K562 (cell line): ENCODE results near the gene EIF3J. TPM values are rescaled to one million over a fixed set of nuclear protein-coding genes. Genes with fewer than 3 reads are reported as not detected.

Experiments used
- ATAC-seq: fragments of 200-7000 bp; cut with Tn5 transposase; 3 replicates; pipeline ENCODE4 v1.9.1; 2020; ENCODE audit warnings: moderate library complexity
- BruUV-seq: library from RNA; stranded (reverse); fragments of 400-500 nt; replicated peaks from 2 replicates; lab custom pipeline; 2021; lab: Mats Ljungman, UMichigan
- CTCF ChIA-PET: fragments of 300-600 bp; formaldehyde crosslinking; extraction: SDS; loops from one replicate; lab custom pipeline; 2021; ENCODE audit warnings: low intra/inter-chr PET ratio; lab: Yijun Ruan, JAX
- POLR2A ChIA-PET: fragments of 300-600, 350-650 bp; sonication (Branson Sonifier 250); formaldehyde crosslinking; extraction: SDS; loops from one replicate; lab custom pipeline; 2021; ENCODE audit warnings: antibody characterized with exemption, inconsistent platforms; lab: Yijun Ruan, JAX
- DNase-seq, 4 experiments: peaks; one replicate each; pipeline versions ENCODE4 v3.0.0 to v3.0.0-alpha.2; 2011 to 2018; ENCODE audit warnings: low spot score in 3 of 4, mixed read lengths in 3 of 4; ENCODE audit errors: extremely low read depth in 1 of 4
- FAIRE-seq: peaks from 2 replicates; lab custom pipeline; 2011; peaks lifted over from hg19 to GRCh38; lab: Jason Lieb, UNC
- H2AFZ ChIP-seq: 2 replicates; pipeline ENCODE4 v1.6.0; 2011; ENCODE audit warnings: low read depth, low read length, control low read depth, inconsistent platforms
- H3K27ac ChIP-seq: fragments of 200-600 bp; 3 replicates; pipeline ENCODE4 v1.8.0; 2011; ENCODE audit warnings: low read depth, mild to moderate bottlenecking, control low read depth, inconsistent platforms, low read length, moderate library complexity, mixed read lengths; ENCODE audit errors: extremely low read depth
- H3K27me3 ChIP-seq, 2 experiments: fragments of 300-600 bp in 1 of 2; 2 replicates in 1 of 2; 3 replicates in 1 of 2; pipeline versions ENCODE4 v1.6.0 to v1.8.0; 2011; ENCODE audit warnings: inconsistent platforms in 2 of 2, low read length in 2 of 2, mild to moderate bottlenecking in 1 of 2, mixed read lengths in 1 of 2, moderate library complexity in 1 of 2; ENCODE audit not compliant: control insufficient read depth in 2 of 2, insufficient read depth in 2 of 2
- H3K36me3 ChIP-seq: fragments of 300-600 bp; 3 replicates; pipeline ENCODE4 v1.8.0; 2011; ENCODE audit warnings: mild to moderate bottlenecking, low read length, inconsistent platforms; ENCODE audit not compliant: control insufficient read depth, insufficient read depth
- H3K4me1 ChIP-seq, 2 experiments: fragments of 200-600 bp in 1 of 2; replicated peaks in 1 of 2; 2 replicates in 1 of 2; 3 replicates in 1 of 2; pipeline versions ENCODE4 v1.5.1 to v1.8.0; 2011; ENCODE audit warnings: inconsistent platforms in 2 of 2, low read length in 2 of 2, mild to moderate bottlenecking in 1 of 2, mixed read lengths in 1 of 2, moderate library complexity in 1 of 2; ENCODE audit not compliant: control insufficient read depth in 2 of 2, insufficient read depth in 2 of 2
- H3K4me2 ChIP-seq: 2 replicates; pipeline ENCODE4 v1.6.1; 2011; ENCODE audit warnings: low read length, control low read depth, inconsistent platforms, mixed read lengths; ENCODE audit not compliant: insufficient read depth
- H3K4me3 ChIP-seq: fragments of 200-600 bp; sonication (generic), shearing (Covaris generic); 2 replicates; pipeline ENCODE4 v1.5.1; 2016; ENCODE audit warnings: control low read depth, inconsistent platforms
- H3K79me2 ChIP-seq: fragments of 200-600 bp; 3 replicates; pipeline ENCODE4 v1.8.0; 2011; ENCODE audit warnings: low read length, inconsistent platforms; ENCODE audit not compliant: control insufficient read depth, insufficient read depth
- H3K9ac ChIP-seq, 2 experiments: 2 replicates each; pipeline versions ENCODE4 v1.6.0 to v1.6.1; 2011; ENCODE audit warnings: low read depth in 2 of 2, low read length in 2 of 2, control low read depth in 1 of 2, inconsistent platforms in 1 of 2, mild to moderate bottlenecking in 1 of 2, mixed read lengths in 1 of 2; ENCODE audit not compliant: insufficient read depth in 1 of 2
- H3K9me1 ChIP-seq: one replicate; pipeline ENCODE4 v1.6.0; 2011; ENCODE audit warnings: inconsistent platforms, mild to moderate bottlenecking, low read length, moderate library complexity; ENCODE audit not compliant: control insufficient read depth, insufficient read depth
- H3K9me3 ChIP-seq: replicated peaks from 2 replicates; pipeline ENCODE4 v1.5.1; 2011; ENCODE audit warnings: low read depth, low read length, inconsistent platforms; ENCODE audit not compliant: control insufficient read depth, insufficient read depth
- H4K20me1 ChIP-seq: replicated peaks from 2 replicates; pipeline ENCODE4 v1.6.1; 2011; ENCODE audit warnings: low read length, inconsistent platforms, mixed read lengths; ENCODE audit not compliant: control insufficient read depth, insufficient read depth
- CREBBP ChIP-seq: IDR thresholded peaks from one replicate; pipeline ENCODE4 v1.6.1; 2012; ENCODE audit warnings: low read depth, mild to moderate bottlenecking, control low read depth, inconsistent platforms, low read length
- HMGXB4 ChIP-seq: sonication (generic); formaldehyde crosslinking; IDR thresholded peaks from 2 replicates; pipeline ENCODE4 v1.8.1; 2023; ENCODE audit warnings: mild to moderate bottlenecking, missing genetic modification reagents
- KLF16 ChIP-seq: IDR thresholded peaks from 2 replicates; pipeline ENCODE4 v1.6.1; 2016; ENCODE audit warnings: antibody characterized with exemption
- POLR2G ChIP-seq: fragments of 200-400 bp; formaldehyde crosslinking; IDR thresholded peaks from 2 replicates; pipeline ENCODE4 v1.6.1; 2017; ENCODE audit warnings: low read depth, mild to moderate bottlenecking, antibody characterized with exemption, low read length, moderate library complexity
- ZNF253 ChIP-seq: fragments of 250-450 bp; sonication (Bioruptor Pico); conservative IDR thresholded peaks from 2 replicates; pipeline ENCODE4 v1.6.1; 2021; ENCODE audit warnings: mild to moderate bottlenecking
- WGBS: fragments of 100-300 bp; shearing (Covaris generic); methylation state at CpG from one replicate; pipeline ENCODE4 v1.1.6; 2016; ENCODE audit warnings: low coverage, mixed read lengths; ENCODE audit not compliant: insufficient coverage; ENCODE audit errors: missing lambda C conversion rate; 5-methylcytosine and 5-hydroxymethylcytosine counted together
- in situ Hi-C: fragments of 300-500 bp; cut with MboI; formaldehyde crosslinking; loops from 4 replicates; pipeline ENCODE4 v1.15.0; 2018; ENCODE audit warnings: inconsistent platforms, mixed read lengths
- intact Hi-C: fragments of 100-400 bp; cut with micrococcal nuclease; formaldehyde crosslinking; loops from 2 replicates; pipeline ENCODE4 v1.14.2; 2022
- polyA plus RNA-seq, 8 experiments: library from polyadenylated mRNA; depleted of rRNA in 4 of 8; stranded (reverse) in 5 of 8; unstranded in 3 of 8; fragments of >200 nt; fragmentation: Nextera tagmentation in 2 of 8; fragmentation: Illumina TruSeq in 1 of 8; extraction: Ambion mirVana in 2 of 8; extraction: Trizol in 1 of 8; gene quantifications; 2 replicates each; pipeline versions ENCODE4 v1.2.1 to v1.2.3, GENCODE V29; 2011 to 2014; ENCODE audit warnings: inconsistent platforms in 1 of 8, missing spikeins in 1 of 8
- total RNA-seq, 7 experiments: library from RNA; depleted of rRNA in 6 of 7; stranded (reverse); fragments of >200 nt in 6 of 7; fragmentation: Illumina TruSeq in 2 of 7; extraction: Trizol in 2 of 7; gene quantifications; 2 replicates each; pipeline versions ENCODE4 v1.2.1 to v1.2.3, GENCODE V29; 2011 to 2021; ENCODE audit warnings: low replicate concordance in 1 of 7

EIF3J gene
- total and polyA plus RNA-seq, 9 of the 15 experiments (the other 6 are each of a cell fraction or from before 2014, with no cell fraction given), result 44.2 to 217 (median 151) TPM

GRCh38 chr15:44588541-44588940 is 51.6 kb downstream of the EIF3J start:
- H2AFZ ChIP-seq, result no peak overlapping the region
- BruUV-seq, result no TSS peak

More at GRCh38 chr15:44588541-44588940, 51.6 kb downstream of the EIF3J start:
- H3K4me1 ChIP-seq, result no peaks in the 10 kb centered on the region
- ATAC-seq, result no peak
- TF ChIP-seq CREBBP (no peak), ZNF253 (CRISPR knock-in tag) (no peak), HMGXB4 (CRISPR knock-in tag) (no peak), POLR2G (no peak), KLF16 (no peak)
- TF ChIP-seq, all 486 proteins: peak for 0
- Histone ChIP-seq H3K36me3 (peaks cover 87% of the 10 kb centered on the region; the same call in 2 of the 3 replicates), H3K9me3 (no peaks in the 10 kb centered on the region), H3K27ac (no peak overlapping the region), H3K79me2 (no peaks in the 10 kb centered on the region), H3K9me1 (no peaks in the 10 kb centered on the region), H3K4me3 (no peak overlapping the region), H3K27me3 (no peaks in the 10 kb centered on the region), H3K9ac (no peak overlapping the region), H3K4me2 (no peak overlapping the region), H4K20me1 (no peaks in the 10 kb centered on the region)
- intact Hi-C loops (no loop called here), in situ Hi-C loops (no loop called here)
- CTCF ChIA-PET, result no interaction called here
- DNase-seq (no peak), FAIRE-seq (no peak)
- 80% methylated on average over 5 of the region's 5 CpGs for whole genome bisulfite sequencing
- POLR2A ChIA-PET, result interaction anchor here (0.6 to 1.9 kb wide), 3 partner anchors 10 to 206 kb away, joined by 3 to 6 read pairs (median 5); no protein-coding TSS in a partner anchor
